HG03108 (cell line): ENCODE results near the gene MDM2.
"Not testable (repeated sequence)": the region's sequence is repeated elsewhere in the genome, so short reads cannot be mapped to it uniquely, and the experiment has no call there.

Experiments used
- ATAC-seq: cut with Tn5 transposase; IDR thresholded peaks from one replicate; pipeline ENCODE4 v1.9.1; 2021; ENCODE audit warnings: moderate library complexity; ENCODE audit not compliant: unreplicated experiment

Gene MDM2

GRCh38 chr12:68824597-68825250, 16.7 kb downstream of the MDM2 start:
- ATAC-seq: no peak

- ATAC-seq: no peak
These were observed 17.7 kb downstream of the MDM2 start for GRCh38 chr12:68825569-68826217.

- ATAC-seq: no peak
These were observed 20.1 kb downstream of the MDM2 start for GRCh38 chr12:68827895-68828671.

- no peak for ATAC-seq
These were observed 20.7 kb downstream of the MDM2 start for GRCh38 chr12:68828672-68829068.

- no peak for ATAC-seq
These were observed 23.3 kb downstream of the MDM2 start for GRCh38 chr12:68831272-68831671.

GRCh38 chr12:68831751-68832503, 23.9 kb downstream of the MDM2 start:
- no peak for ATAC-seq

GRCh38 chr12:68832504-68832867, 24.5 kb downstream of the MDM2 start:
- no peak for ATAC-seq

GRCh38 chr12:68833508-68833907, 25.5 kb downstream of the MDM2 start:
- ATAC-seq: no peak

- no peak for ATAC-seq
These were observed 27.4 kb downstream of the MDM2 start for GRCh38 chr12:68835333-68835908.

GRCh38 chr12:68837215-68837614, 29.2 kb downstream of the MDM2 start:
- ATAC-seq: no peak

GRCh38 chr12:68838046-68838886, 30.3 kb downstream of the MDM2 start:
- ATAC-seq: no peak

- ATAC-seq: no peak
These were observed 31.5 kb downstream of the MDM2 start for GRCh38 chr12:68839183-68840147.

GRCh38 chr12:68841175-68841574, 33.2 kb downstream of the MDM2 start:
- not testable (repeated sequence) for ATAC-seq

- ATAC-seq: no peak
These were observed 33.7 kb downstream of the MDM2 start for GRCh38 chr12:68841717-68842116.

GRCh38 chr12:68842123-68842522, 34.1 kb downstream of the MDM2 start:
- no peak for ATAC-seq

GRCh38 chr12:68842784-68843567, 35.0 kb downstream of the MDM2 start:
- ATAC-seq: no peak

GRCh38 chr12:68844318-68844745, 36.4 kb downstream of the MDM2 start:
- no peak for ATAC-seq
